HL-60 (cell line): ENCODE results near the gene LEMD2.

Experiments used
- CTCF ChIP-seq: IDR thresholded peaks from one replicate; pipeline ENCODE4 v1.5.1; 2011; ENCODE audit warnings: low read length, control low read depth, inconsistent platforms; ENCODE audit not compliant: insufficient read depth
- POLR2AphosphoS5 ChIP-seq: IDR thresholded peaks from 2 replicates; pipeline ENCODE4 v1.6.1; 2012; ENCODE audit warnings: low read depth
- TF ChIP-seq, protein P1 (sequence below): IDR thresholded peaks from 2 replicates; pipeline ENCODE4 v1.6.1; 2012; ENCODE audit warnings: low read depth; ENCODE audit not compliant: insufficient replicate concordance

GRCh38 chr6:33758815-33759216 lies 30.1 kb downstream of the LEMD2 start:
- no peak for TF ChIP-seq CTCF
- no peak for TF ChIP-seq POLR2AphosphoS5
- TF ChIP-seq, protein P1, sequence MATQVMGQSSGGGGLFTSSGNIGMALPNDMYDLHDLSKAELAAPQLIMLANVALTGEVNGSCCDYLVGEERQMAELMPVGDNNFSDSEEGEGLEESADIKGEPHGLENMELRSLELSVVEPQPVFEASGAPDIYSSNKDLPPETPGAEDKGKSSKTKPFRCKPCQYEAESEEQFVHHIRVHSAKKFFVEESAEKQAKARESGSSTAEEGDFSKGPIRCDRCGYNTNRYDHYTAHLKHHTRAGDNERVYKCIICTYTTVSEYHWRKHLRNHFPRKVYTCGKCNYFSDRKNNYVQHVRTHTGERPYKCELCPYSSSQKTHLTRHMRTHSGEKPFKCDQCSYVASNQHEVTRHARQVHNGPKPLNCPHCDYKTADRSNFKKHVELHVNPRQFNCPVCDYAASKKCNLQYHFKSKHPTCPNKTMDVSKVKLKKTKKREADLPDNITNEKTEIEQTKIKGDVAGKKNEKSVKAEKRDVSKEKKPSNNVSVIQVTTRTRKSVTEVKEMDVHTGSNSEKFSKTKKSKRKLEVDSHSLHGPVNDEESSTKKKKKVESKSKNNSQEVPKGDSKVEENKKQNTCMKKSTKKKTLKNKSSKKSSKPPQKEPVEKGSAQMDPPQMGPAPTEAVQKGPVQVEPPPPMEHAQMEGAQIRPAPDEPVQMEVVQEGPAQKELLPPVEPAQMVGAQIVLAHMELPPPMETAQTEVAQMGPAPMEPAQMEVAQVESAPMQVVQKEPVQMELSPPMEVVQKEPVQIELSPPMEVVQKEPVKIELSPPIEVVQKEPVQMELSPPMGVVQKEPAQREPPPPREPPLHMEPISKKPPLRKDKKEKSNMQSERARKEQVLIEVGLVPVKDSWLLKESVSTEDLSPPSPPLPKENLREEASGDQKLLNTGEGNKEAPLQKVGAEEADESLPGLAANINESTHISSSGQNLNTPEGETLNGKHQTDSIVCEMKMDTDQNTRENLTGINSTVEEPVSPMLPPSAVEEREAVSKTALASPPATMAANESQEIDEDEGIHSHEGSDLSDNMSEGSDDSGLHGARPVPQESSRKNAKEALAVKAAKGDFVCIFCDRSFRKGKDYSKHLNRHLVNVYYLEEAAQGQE = no peak
